K562 treated with DMSO at 1 percent for 12 hours (cell line): ENCODE results near the gene UGT1A4. TPM values are rescaled to one million over a fixed set of nuclear protein-coding genes. Genes with fewer than 3 reads are reported as not detected.

ENCODE experiments used
- total RNA-seq: library from RNA; unstranded; fragments of 300-600 nt; gene quantifications from 2 replicates; pipeline ENCODE4 v1.2.3, GENCODE V29; 2022; ENCODE audit not compliant: insufficient read depth

Gene UGT1A4
- not detected in 2 replicates for total RNA-seq

GRCh38 chr2:233718552-233718951 lies at the start of gene UGT1A4:
UGT1A4 (plus strand) TSS chr2:233718736; CDS start chr2:233718821, 85 bp downstream.

GRCh38 chr2:233671290-233672161 lies 47.0 kb upstream of the UGT1A4 start, which contains the start of gene UGT1A9:
UGT1A9 (plus strand) TSS chr2:233671898; CDS start chr2:233671935, 37 bp downstream.

GRCh38 chr2:233681521-233682099 lies 36.9 kb upstream of the UGT1A4 start, which contains the start of gene UGT1A7:
UGT1A7 (plus strand) TSS chr2:233681901; CDS start chr2:233681938, 37 bp downstream.

GRCh38 chr2:233692648-233693047 lies 25.9 kb upstream of the UGT1A4 start, which contains the start of gene UGT1A6:
UGT1A6 (plus strand) TSS chr2:233692890; CDS start chr2:233693005, 115 bp downstream.

GRCh38 chr2:233712611-233713261 lies 5.8 kb upstream of the UGT1A4 start, which contains the start of gene UGT1A5:
UGT1A5 (plus strand) TSS chr2:233712907; CDS start chr2:233712992, 85 bp downstream.

GRCh38 chr2:233728723-233729301 lies 10.3 kb downstream of the UGT1A4 start, which contains the start of gene UGT1A3:
UGT1A3 (plus strand) TSS chr2:233729042; CDS start chr2:233729127, 85 bp downstream.

GRCh38 chr2:233760043-233760442 lies 41.5 kb downstream of the UGT1A4 start, which contains the start of gene UGT1A1:
UGT1A1 (plus strand) TSS chr2:233760270; CDS start chr2:233760288, 18 bp downstream.

GRCh38 chr2:233778030-233778429 lies 59.5 kb downstream of the UGT1A4 start, which contains the start of gene MROH2A:
MROH2A (plus strand) TSS chr2:233778330; CDS start chr2:233779359, 1,029 bp downstream.

Other genes starting within 250 kb of the UGT1A4 start
- gene USP40, start 152.0 kb upstream of the UGT1A4 start, total RNA-seq = 8.2 and 13.2 TPM in 2 replicates
- not detected in 2 replicates for gene UGT1A8, start 101.1 kb upstream of the UGT1A4 start, total RNA-seq
- not detected in 2 replicates for gene UGT1A10, start 82.3 kb upstream of the UGT1A4 start, total RNA-seq
- not detected in 2 replicates for gene UGT1A9, start 46.8 kb upstream of the UGT1A4 start, total RNA-seq
- gene UGT1A7, start 36.8 kb upstream of the UGT1A4 start, total RNA-seq = not detected in 2 replicates
- not detected in 2 replicates for gene UGT1A6, start 25.8 kb upstream of the UGT1A4 start, total RNA-seq
- gene UGT1A5, start 5.8 kb upstream of the UGT1A4 start, total RNA-seq = not detected in 2 replicates
- not detected in 2 replicates for gene UGT1A3, start 10.3 kb downstream of the UGT1A4 start, total RNA-seq
- not detected in 2 replicates for gene UGT1A1, start 41.5 kb downstream of the UGT1A4 start, total RNA-seq
- not detected in 2 replicates for gene MROH2A, start 59.6 kb downstream of the UGT1A4 start, total RNA-seq
- gene HJURP, start 135.8 kb downstream of the UGT1A4 start, total RNA-seq = 13.3 and 29.6 TPM in 2 replicates
- not detected in 2 replicates for gene TRPM8, start 198.6 kb downstream of the UGT1A4 start, total RNA-seq